Breast epithelium (tissue), 3 donors: ENCODE measurements around the gene GLI2.

Experiments used
- POLR2A ChIP-seq: fragments of 450-650 bp; IDR thresholded peaks from one replicate; pipeline ENCODE4 v1.6.1; 2016; ENCODE audit warnings: antibody characterized with exemption, mild to moderate bottlenecking, moderate library complexity
- POLR2AphosphoS5 ChIP-seq, 3 donors: sonication (generic); formaldehyde crosslinking; IDR thresholded peaks; one replicate each; pipeline ENCODE4 v1.6.1; 2017; ENCODE audit warnings: antibody characterized with exemption in 3 of 3
- TF ChIP-seq, protein P1 (sequence below), 3 donors: fragments of 450-650 bp; IDR thresholded peaks; one replicate each; pipeline ENCODE4 v1.5.1; 2016 to 2017; ENCODE audit warnings: antibody characterized with exemption in 3 of 3, mild to moderate bottlenecking in 3 of 3, moderate library complexity in 3 of 3

DNA sequence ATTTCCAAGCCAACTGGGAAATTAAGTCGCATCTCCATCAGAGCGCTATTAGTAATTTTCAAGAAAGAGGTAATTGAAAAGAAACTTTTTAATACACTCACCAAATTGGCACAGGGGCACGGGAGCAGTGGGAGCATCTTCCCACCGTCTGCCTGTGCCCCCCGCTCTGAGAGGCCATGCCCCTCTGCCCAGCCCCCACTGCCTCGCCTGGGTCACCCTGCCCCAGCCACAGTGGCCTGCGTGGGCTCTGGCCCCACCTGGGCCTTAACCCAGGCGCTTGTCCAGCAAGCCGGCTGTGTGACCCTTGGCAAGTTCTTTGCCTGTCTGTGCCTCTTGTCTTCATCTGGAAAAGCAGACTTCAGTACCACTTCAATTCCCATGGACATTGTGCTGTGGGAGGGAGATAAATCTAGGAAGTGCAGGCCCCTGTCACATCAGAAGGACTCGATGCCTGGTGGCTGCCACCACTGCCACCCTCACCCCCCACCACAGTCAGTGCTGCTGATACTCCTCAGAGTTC is 31.9 kb downstream of the GLI2 start:
- TF ChIP-seq, protein P1, sequence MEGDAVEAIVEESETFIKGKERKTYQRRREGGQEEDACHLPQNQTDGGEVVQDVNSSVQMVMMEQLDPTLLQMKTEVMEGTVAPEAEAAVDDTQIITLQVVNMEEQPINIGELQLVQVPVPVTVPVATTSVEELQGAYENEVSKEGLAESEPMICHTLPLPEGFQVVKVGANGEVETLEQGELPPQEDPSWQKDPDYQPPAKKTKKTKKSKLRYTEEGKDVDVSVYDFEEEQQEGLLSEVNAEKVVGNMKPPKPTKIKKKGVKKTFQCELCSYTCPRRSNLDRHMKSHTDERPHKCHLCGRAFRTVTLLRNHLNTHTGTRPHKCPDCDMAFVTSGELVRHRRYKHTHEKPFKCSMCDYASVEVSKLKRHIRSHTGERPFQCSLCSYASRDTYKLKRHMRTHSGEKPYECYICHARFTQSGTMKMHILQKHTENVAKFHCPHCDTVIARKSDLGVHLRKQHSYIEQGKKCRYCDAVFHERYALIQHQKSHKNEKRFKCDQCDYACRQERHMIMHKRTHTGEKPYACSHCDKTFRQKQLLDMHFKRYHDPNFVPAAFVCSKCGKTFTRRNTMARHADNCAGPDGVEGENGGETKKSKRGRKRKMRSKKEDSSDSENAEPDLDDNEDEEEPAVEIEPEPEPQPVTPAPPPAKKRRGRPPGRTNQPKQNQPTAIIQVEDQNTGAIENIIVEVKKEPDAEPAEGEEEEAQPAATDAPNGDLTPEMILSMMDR (IDR thresholded peaks at IDR 0.05), result no peak
- no peak for TF ChIP-seq POLR2A
- TF ChIP-seq POLR2AphosphoS5 (IDR thresholded peaks at IDR 0.05), result no peak
